HG03460 (cell line): ENCODE results near the gene FADS6.

ENCODE experiments used
- ATAC-seq: cut with Tn5 transposase; IDR thresholded peaks from one replicate; pipeline ENCODE4 v1.9.1; 2021; ENCODE audit not compliant: unreplicated experiment

FADS6 gene

GRCh38 chr17:74855323-74855722 is 38.1 kb downstream of the FADS6 start:
- no peak for ATAC-seq

GRCh38 chr17:74854792-74855191 is 38.6 kb downstream of the FADS6 start:
- no peak for ATAC-seq

GRCh38 chr17:74853669-74854068 is 39.8 kb downstream of the FADS6 start:
- ATAC-seq: no peak

GRCh38 chr17:74853048-74853397 is 40.4 kb downstream of the FADS6 start:
- ATAC-seq: no peak

- ATAC-seq: no peak
These were observed 41.0 kb downstream of the FADS6 start for GRCh38 chr17:74852237-74853047.

GRCh38 chr17:74851612-74852236 is 41.7 kb downstream of the FADS6 start:
- ATAC-seq: no peak

- ATAC-seq: no peak
These were observed 42.5 kb downstream of the FADS6 start for GRCh38 chr17:74850914-74851313.

- no peak for ATAC-seq
These were observed 43.1 kb downstream of the FADS6 start for GRCh38 chr17:74850310-74850709.

- no peak for ATAC-seq
These were observed 44.6 kb downstream of the FADS6 start for GRCh38 chr17:74848656-74849399.

GRCh38 chr17:74846621-74847020 is 46.8 kb downstream of the FADS6 start:
- ATAC-seq: no peak

GRCh38 chr17:74843352-74843627 is 50.1 kb downstream of the FADS6 start:
- ATAC-seq: no peak

- ATAC-seq: no peak
These were observed 50.7 kb downstream of the FADS6 start for GRCh38 chr17:74842599-74843351.

GRCh38 chr17:74842146-74842598 is 51.3 kb downstream of the FADS6 start:
- ATAC-seq: no peak

GRCh38 chr17:74840989-74841666 is 52.3 kb downstream of the FADS6 start:
- ATAC-seq: no peak

GRCh38 chr17:74839990-74840852 is 53.2 kb downstream of the FADS6 start:
- ATAC-seq: no peak

GRCh38 chr17:74838274-74838673 is 55.2 kb downstream of the FADS6 start:
- no peak for ATAC-seq

GRCh38 chr17:74836691-74837467 is 56.6 kb downstream of the FADS6 start:
- ATAC-seq: no peak

- ATAC-seq: no peak
These were observed 57.2 kb downstream of the FADS6 start for GRCh38 chr17:74836191-74836590.
